HG03378 (cell line): ENCODE data around the gene MUC3A.
"Not testable (repeated sequence)": the region's sequence is repeated elsewhere in the genome, so short reads cannot be mapped to it uniquely, and the experiment has no call there.

Source experiments
- ATAC-seq: cut with Tn5 transposase; IDR thresholded peaks from one replicate; pipeline ENCODE4 v1.9.1; 2021; ENCODE audit warnings: mild to moderate bottlenecking, moderate library complexity; ENCODE audit not compliant: unreplicated experiment

Gene MUC3A, protein sequence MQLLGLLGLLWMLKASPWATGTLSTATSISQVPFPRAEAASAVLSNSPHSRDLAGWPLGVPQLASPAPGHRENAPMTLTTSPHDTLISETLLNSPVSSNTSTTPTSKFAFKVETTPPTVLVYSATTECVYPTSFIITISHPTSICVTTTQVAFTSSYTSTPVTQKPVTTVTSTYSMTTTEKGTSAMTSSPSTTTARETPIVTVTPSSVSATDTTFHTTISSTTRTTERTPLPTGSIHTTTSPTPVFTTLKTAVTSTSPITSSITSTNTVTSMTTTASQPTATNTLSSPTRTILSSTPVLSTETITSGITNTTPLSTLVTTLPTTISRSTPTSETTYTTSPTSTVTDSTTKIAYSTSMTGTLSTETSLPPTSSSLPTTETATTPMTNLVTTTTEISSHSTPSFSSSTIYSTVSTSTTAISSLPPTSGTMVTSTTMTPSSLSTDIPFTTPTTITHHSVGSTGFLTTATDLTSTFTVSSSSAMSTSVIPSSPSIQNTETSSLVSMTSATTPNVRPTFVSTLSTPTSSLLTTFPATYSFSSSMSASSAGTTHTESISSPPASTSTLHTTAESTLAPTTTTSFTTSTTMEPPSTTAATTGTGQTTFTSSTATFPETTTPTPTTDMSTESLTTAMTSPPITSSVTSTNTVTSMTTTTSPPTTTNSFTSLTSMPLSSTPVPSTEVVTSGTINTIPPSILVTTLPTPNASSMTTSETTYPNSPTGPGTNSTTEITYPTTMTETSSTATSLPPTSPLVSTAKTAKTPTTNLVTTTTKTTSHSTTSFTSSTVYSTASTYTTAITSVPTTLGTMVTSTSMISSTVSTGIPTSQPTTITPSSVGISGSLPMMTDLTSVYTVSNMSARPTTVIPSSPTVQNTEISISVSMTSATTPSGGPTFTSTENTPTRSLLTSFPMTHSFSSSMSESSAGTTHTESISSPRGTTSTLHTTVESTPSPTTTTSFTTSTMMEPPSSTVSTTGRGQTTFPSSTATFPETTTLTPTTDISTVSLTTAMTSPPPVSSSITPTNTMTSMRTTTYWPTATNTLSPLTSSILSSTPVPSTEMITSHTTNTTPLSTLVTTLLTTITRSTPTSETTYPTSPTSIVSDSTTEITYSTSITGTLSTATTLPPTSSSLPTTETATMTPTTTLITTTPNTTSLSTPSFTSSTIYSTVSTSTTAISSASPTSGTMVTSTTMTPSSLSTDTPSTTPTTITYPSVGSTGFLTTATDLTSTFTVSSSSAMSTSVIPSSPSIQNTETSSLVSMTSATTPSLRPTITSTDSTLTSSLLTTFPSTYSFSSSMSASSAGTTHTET (N-terminal part only)

DNA sequence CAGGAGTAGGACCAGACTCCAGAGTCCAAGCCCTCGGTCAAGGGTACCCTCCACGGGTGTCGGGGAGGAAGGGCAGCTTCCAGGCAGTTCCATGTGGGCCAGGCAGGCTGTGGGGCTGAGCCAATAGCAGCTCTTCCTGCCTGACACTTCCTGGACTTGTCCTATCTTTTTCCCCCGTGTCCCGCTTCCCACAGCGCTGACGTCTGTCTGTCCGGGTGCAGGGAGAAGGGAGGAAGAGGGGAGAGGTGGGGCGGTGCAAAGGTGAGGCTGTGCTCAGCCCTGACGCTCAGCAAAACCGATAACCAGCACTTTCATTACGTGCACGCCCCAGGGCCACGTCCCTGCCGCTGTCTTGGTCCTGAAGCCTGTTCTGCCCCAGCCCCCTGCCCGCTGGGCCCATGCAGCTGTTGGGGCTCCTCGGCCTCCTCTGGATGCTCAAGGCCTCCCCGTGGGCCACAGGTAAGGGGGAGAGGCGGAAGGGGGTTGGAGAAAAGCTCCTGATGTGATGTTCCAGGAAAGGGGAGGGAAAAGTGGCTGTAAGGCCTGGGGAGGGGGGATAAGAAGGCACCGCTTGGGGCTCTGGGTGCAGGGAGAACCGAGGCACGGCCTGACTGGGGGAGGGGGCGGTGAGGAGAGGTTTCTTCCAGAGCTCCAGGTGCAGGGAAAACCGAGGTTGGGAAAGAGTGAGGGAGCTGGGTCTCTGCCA is at the start of gene MUC3A:
TSS of gene MUC3A (plus strand) at position 308 of the 706 bp plus-strand sequence. CDS start at position 399, 91 bp downstream.
- no peak for ATAC-seq

DNA sequence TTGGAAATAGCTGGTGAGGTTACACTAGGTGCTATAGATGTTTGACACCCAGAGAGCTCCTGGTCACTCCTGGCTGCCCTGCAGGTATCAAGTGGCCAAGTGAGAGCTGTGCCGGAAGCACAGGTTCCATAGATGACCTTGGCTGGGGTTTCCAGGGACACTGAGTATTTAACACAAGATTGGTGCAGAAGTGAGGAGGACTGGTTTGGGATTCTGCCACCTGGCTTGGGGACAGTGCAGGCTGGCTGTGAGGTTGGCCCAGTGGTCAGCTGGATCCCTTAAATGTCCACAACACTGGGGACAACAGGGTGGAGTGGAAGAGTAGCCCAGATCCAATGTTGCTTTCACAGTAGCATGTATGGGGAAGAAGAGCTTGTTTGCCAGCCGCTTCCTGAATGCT is 48.4 kb upstream of the MUC3A start:
- no peak for ATAC-seq

DNA sequence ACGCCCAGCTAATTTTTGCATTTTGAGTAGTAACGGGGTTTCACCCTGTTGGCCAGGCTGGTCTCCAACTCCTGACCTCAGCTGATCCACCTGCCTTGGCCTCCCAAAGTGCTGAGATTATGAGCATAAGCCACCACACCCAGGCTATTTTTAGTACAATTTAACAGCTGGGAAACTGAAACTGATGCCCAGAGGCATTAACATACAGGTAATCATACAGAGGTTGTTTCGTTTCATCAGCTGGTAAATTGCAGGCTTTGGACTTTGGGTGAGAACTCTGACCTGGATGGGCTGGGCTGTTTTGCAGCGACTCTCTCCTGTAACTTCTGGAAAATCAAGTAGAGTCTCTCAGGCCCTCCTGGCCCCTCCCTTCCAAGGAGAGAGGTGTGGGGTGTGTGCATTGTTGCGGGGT is 47.4 kb upstream of the MUC3A start:
- ATAC-seq = no peak

DNA sequence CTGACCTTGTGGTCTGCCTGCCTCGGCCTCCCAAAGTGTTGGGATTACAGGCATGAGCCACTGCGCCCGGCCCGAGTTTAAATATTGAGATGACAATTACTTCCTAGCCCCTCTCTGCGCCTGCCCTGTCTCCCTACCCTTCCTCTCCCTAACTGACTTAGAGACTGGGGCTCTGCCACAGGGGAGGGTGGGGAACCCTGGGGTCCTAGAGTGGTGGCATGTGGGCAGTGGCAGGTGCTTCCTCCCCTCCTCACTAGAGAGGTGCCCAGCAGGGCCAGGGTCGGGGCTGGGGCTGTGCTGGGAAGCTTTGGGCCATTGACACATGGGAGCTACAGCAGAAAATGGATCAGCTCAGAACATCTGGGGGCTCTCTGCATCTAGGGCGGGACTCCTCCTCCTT is 46.7 kb upstream of the MUC3A start:
- ATAC-seq = no peak

DNA sequence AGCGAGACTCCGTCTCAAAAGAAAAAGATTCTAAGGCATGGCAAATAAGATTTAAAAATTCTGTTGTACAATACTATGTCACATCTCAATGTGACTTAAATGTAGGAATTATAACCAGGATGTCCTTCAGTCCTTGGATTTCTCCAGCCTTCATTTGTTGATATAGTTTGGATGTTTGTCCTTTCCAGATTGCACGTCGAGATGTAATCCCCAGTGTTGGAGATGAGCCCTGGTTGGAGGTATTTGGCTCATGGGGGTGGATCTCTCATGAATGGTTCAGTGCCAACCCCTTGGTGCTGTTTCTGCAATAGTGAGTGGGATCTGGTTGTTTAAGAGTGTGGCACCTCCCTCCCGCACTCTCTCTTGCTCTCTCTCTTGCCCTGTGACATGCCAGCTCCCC is 40.8 kb upstream of the MUC3A start:
- ATAC-seq = no peak

DNA sequence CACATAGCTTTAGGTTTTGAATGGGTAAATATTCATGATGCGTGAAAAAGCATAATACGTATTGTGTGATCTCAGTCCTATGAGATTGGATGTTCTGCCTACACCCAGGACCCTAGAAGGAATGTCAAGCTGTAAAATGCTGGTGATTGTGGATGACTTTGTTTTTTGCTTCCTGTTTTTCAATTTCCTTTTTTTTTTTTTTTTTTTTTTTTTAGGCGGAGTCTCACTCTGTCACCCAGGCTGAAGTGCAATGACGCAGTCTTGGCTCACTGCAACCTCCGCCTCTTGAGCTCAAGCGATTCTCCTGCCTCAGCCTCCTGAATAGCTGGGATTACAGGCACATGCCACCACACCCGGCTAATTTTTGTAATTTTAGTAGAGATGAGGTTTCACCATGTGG is 38.9 kb upstream of the MUC3A start:
- ATAC-seq = not testable (repeated sequence)

DNA sequence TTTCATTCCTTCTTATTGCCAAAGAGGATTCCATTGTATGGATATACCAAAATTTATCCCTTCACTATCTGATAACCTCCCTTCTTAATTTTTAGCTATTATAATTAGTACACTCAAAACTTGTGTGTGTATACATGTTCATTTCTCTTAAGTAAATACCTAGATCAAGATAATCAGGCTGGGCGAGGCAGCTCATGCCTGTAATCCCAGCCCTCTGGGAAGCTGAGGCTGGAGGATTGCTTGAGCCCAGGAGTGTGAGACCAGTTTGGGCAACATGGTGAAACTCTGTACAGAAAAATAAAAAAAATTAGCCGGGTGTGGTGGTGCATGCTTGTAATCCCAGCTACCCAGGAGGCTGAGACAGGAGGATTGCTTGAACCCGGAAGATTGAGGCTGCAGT is 37.9 kb upstream of the MUC3A start:
- ATAC-seq = no peak

DNA sequence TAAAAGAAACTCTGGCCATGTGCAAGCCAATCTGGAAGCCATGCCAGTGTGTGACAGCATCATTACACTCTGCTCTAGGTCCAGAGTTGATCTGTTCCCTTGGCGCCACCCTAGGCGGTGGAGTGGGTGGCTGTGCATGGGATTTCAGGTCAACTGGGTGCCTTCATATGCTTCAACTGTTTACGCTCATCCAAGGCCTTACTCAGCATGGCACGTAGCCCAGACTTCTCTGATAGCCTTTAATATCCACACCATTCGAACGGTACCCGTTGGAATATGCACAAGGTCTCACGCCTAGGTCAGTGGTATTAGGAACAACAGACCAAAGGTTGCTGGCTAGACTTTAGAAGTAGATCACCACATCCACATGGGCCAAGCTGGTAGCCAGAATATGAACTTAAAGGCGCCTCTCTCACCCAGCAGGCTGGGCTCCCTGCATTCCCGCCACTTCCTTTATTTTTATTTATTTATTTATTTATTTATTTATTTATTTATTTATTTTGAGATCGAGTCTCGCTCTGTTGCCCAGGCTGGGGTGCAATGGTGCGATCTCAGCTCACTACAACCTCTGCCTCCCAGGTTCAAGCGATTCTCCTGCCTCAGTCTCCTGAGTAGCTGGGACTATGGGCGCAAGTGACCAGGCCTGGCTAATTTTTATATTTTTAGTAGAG is 35.0 kb upstream of the MUC3A start:
- no peak for ATAC-seq

DNA sequence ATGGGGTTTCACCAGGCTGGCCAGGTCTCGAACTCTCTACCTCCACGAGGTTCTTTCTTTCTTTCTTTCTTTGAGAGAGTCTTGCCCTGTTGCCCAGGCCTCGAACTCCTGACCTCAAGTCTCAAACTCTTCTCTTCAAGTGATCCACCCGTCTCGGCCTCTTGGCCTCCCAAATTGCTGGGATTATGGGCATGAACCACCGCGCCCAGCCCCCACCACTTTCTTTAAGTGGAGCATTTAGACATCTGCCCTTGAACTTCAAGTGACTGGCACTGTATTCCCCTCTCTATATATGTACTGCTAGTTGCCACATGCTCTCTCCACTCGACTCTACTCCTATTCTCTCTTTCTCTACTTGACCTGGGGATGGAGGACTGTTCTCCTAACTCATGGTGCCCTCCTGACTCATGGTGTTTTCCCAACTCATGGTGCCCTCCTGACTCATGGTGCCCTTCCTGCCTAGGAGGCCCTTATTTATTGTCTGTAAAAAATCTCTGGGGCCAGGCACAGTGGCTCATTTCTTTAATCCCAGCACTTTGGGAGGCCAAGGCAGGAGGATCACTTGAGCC is 34.4 kb upstream of the MUC3A start:
- ATAC-seq = no peak

DNA sequence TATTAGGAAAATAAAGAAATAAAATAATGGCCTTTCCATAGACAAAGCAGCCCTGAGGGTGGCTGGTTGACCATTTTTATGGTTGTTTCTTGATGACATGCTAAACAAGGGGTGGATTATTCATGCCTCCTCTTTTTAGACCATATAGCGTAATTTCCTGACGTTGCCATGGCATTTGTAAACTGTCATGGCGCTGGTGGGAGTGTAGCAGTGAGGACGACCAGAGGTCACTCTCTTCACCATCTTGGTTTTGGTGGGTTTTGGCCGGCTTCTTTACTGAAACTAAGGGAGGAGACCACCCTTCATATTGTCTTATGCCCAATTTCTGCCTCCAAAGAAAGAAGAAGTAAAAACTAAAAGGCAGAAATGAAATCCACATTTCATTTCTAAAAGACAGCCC is 30.0 kb upstream of the MUC3A start:
- ATAC-seq = not testable (repeated sequence)

DNA sequence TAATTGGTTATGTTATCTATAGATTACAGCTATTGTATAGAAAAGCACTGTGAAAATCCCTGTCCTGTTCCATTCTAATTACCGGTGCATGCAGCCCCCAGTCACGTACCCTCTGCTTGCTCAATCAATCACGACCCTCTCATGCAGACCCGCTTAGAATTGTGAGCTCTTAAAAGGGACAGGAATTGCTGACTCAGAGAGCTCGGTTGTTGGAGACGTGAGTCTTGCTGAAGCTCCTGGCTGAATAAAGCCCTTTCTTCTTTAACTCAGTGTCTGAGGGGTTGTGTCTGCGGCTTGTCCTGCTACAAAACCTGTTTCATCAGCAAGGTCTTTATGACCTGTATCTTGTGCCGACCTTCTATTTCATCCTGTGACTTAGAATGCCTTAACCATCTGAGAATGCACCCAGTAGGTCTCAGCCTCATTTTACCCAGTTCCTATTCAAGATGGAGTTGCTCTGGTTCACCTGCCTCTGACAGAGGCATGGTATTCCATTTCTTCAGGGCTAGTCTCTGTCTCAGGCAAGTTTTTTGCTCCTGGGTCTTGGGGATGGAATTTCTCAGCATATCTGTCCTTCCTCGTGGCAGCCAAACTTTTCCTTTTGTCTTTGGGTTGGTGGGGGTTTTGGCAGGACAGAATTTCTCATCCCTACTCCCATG is 29.4 kb upstream of the MUC3A start:
- not testable (repeated sequence) for ATAC-seq

DNA sequence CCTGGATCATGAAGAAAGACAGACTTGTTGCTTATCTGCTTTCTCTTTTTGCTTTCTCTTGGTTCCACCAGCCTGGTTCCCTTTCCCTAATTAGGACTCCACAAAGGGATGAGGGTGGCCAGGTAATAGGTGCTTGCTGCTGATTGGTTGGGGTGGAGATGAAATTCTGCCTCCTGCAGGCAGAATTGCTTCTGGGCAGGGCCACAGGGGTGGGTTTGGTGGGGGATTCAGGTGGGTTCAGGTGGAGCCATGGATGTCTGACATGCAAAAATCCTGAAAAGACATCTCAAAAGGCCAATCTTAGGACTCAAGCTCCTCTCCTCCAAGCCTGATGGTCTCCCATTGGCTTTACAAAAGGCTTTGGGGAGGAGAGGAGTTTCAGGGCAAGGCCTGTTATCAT is 28.3 kb upstream of the MUC3A start:
- no peak for ATAC-seq

DNA sequence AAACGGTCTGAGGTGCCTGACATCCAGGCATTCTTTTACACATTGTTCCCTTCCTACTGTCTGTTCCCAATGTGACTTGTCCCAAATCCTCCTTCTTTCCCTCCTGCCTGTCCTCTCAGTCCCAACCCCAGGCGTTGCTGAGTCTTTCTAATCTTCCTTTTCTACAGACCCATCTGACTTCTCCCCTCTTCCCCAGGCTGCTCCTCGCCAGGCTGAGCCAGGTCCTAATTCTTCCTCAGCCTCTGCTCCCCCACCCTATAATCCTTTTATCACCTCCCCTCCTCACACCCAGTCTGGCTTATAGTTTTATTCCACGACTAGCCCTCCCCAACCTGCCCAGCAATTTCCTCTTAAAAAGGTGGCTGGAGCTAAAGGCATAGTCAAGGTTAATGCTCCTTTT is 25.7 kb upstream of the MUC3A start:
- ATAC-seq = not testable (repeated sequence)

DNA sequence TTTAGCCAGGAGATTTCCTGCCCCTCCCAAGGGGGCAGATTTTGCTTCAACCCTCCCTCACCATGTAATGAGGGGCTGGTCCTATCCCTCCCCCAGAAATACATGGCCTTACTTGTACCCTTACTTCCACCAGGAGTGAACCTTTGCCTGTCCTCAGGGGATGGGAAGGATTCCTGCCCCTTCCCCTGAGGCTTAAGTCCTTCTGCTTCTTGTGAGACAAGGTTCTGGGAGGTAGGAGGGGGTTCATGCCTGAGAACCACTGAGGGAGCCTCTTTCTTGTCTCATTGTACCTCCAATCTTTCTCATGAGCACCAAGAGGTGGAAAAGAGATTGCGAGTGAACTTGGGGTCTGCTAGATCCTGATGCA is 19.5 kb upstream of the MUC3A start:
- ATAC-seq = no peak

DNA sequence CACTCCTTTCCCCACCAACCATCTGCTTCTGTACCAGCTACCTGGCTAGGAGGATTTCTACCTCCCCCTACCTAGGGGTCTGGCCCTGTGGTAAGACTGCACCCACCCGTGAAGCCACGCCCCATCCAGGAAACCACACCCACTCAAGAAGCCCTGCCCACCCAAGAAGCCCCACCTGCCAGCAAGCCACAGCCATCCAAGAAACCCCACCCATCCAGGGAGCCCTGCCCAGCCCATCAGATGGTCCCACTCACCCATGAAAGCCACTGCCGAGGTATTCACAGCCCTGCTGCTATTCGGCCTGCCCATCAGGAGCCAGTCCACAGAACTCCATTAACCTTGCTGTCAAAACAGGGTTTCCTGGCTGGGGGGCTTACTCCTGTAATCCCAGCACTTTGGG is 15.6 kb upstream of the MUC3A start:
- no peak for ATAC-seq

DNA sequence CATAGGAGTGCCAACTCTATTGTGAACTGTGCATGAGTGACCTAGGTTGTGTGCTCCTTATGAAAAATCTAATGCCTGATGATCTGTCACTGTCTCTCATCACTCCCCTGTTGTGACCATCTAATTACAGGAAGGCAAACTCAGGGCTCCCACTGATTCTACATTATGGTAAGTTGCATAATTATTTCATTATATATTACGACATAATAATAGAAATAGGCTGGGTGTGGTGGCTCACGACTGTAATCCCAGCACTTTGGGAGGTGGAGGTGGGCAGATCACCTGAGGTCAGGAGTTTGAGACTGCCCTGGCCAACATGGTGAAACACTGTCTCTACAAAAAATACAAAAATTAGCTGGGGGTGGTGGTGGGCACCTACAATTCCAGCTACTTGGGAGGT is 14.0 kb upstream of the MUC3A start:
- ATAC-seq = not testable (repeated sequence)

DNA sequence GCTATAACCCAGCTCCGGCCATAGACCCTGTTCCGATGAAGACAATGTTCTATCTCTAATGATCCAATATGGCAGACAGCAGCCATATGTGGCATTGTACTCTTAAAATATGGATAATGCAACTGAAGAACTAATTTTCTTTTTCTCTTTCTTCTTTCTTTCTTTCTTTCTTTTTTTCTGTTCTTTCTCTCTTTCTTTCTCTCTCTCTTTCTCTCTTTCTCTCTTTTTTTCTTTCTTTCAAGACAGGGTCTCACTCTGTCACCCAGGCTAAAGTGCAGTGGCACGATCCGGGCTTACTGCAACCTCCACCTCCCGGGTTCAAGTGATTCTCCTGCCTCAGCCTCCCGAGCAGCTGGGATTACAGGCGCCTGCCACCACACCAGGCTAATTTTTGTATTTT is 13.2 kb upstream of the MUC3A start:
- not testable (repeated sequence) for ATAC-seq

DNA sequence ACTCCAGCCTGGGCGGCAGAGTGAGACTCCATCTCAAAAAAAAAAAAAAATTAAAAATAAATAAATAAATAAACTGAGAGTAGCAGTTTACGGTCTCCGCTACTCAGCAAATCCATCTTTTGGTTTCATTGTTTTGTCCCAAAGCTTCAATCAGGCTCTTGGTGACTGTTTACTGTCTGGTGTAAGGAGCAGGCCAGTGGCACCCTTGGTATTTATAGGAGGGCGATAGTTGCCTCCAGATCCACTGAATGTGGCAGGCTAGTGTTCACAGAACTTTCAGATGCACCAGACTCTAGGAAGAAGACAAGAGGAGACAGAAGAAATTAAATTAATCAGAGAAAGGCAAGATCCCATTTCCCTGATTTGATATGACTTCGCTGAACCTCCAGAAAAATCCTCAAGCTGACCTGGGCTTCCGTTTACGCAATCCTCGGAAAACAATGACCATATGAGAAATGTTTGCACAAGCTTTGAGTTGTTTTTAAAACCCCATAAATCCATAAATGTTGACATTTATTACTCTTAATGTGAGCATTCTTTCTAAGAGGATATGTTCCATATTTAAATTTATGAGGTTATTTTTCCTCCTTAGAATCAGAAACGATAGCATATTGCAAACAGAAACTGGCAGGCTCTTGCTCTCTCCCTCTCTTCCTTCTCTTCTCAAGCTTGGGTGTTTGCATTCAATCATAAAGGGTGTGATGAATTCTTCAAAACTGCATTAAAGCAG is 7.1 kb upstream of the MUC3A start:
- no peak for ATAC-seq
